ENCODE data around the gene HIVEP2. TPM values are rescaled to one million over a fixed set of nuclear protein-coding genes. Genes with fewer than 3 reads are reported as not detected.

Gene HIVEP2
- total RNA-seq, 1 experiment from 2014 or later = 9.1 TPM

DNA sequence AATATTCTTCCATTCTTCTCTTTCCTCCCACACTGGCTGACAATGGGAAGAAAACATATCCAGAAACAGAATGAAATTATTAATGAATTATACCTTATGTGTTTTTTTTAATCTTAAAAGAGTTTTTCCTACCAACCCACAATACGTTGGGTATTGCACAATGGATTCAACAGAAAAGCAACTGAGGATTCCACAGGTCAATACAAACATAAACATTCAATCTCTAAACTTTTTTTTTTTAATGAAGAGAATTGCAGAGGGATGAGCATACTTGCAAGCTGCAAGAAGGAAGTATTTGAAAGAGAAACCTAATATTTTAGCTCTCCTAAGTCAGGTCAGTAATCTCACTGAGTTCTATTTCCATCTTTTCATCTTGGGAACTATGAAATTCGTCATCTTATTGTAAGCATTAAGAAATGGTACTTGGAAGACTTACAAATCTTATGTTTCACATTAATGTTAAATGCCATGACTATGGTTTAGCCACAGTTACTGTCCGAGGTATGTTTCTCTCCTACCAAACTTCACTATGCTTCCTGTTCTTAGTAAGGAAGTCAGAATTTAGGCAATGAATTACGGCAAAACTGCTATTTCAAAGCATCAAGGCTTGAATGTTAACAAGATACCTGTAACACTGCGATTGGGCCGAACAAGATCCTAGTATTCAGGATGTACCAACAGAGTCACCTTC is 100.8 kb downstream of the HIVEP2 start:
- H3K9me3 ChIP-seq (ENCODE audit: low read length) = no peaks in the 10 kb centered on the region
- no peaks in the 10 kb centered on the region for H4K20me1 ChIP-seq (ENCODE audit: low read length)
- no peaks in the 10 kb centered on the region for H3K9me2 ChIP-seq (replicated peaks; ENCODE audit: low read length)
- no TSS peak for BruUV-seq (replicated peaks)
- ATAC-seq (peak; percentile 6; the same call in 1 of the 2 replicates), DNase-seq (peak; percentile 46)
- ChIA-PET POLR2A (ENCODE audit: unreplicated experiment) (no interaction called here), CTCF (no interaction called here)
- H3K4me3 ChIP-seq (ENCODE audit: low read length) = peak overlapping the region; percentile 64
- H3K9ac ChIP-seq (ENCODE audit: low read length) = peak overlapping the region; percentile 87
- peak overlapping the region; percentile 96 for H3K4me2 ChIP-seq (ENCODE audit: low read length)
- H2AFZ ChIP-seq (ENCODE audit: low read length) = no peak overlapping the region
- TF ChIP-seq EZH2 (IDR thresholded peaks at IDR 0.05; ENCODE audit: low read length, unreplicated experiment) (no peak), EZH2phosphoT487 (IDR thresholded peaks at IDR 0.05; ENCODE audit: borderline replicate concordance, low read length) (no peak)
- TF ChIP-seq, protein P1, sequence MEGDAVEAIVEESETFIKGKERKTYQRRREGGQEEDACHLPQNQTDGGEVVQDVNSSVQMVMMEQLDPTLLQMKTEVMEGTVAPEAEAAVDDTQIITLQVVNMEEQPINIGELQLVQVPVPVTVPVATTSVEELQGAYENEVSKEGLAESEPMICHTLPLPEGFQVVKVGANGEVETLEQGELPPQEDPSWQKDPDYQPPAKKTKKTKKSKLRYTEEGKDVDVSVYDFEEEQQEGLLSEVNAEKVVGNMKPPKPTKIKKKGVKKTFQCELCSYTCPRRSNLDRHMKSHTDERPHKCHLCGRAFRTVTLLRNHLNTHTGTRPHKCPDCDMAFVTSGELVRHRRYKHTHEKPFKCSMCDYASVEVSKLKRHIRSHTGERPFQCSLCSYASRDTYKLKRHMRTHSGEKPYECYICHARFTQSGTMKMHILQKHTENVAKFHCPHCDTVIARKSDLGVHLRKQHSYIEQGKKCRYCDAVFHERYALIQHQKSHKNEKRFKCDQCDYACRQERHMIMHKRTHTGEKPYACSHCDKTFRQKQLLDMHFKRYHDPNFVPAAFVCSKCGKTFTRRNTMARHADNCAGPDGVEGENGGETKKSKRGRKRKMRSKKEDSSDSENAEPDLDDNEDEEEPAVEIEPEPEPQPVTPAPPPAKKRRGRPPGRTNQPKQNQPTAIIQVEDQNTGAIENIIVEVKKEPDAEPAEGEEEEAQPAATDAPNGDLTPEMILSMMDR (conservative IDR thresholded peaks at IDR 0.05; ENCODE audit: low read depth, low read length) = no peak
- H3K79me2 ChIP-seq (ENCODE audit: low read length) = peaks cover 19% of the 10 kb centered on the region; the same call in 1 of the 2 replicates
- H3F3A ChIP-seq (ENCODE audit: low read length, unreplicated experiment) = no peaks in the 10 kb centered on the region
- H3K27ac ChIP-seq (ENCODE audit: low read length) = peak overlapping the region; percentile 98
- H3K27me3 ChIP-seq (ENCODE audit: low read length) = no peaks in the 10 kb centered on the region
- H3K36me3 ChIP-seq (ENCODE audit: low read depth, low read length) = no peaks in the 10 kb centered on the region
- H3K4me1 ChIP-seq (ENCODE audit: insufficient read depth, low read length) = peaks cover 73% of the 10 kb centered on the region
- intact Hi-C loops (cut with micrococcal nuclease) = loop anchor here (2.0 to 10.0 kb wide), 4 partner anchors 41 to 583 kb away; no protein-coding TSS in a partner anchor

DNA sequence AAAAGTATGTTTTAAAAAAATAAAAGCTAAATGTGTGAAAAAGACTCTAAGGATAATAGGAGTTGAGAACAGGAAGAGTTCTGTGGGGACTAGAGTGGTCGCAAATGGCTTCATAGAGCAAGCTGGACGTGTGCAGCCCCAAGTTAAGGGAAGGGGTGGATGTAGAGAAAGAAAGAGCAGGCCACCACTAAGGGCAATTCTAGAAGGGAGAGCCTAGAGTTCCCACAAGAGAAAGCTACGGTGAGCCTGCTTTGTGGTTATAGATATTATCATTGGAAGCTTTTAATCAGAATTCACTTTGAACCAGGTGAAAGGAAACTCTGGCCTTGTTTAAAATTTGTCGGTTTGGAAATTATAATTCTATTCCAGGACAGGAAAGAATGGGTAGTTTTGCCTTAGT is 101.6 kb downstream of the HIVEP2 start:
- Histone ChIP-seq H4K20me1 (ENCODE audit: low read length) (no peaks in the 10 kb centered on the region), H3K27me3 (ENCODE audit: low read length) (no peaks in the 10 kb centered on the region), H3K79me2 (ENCODE audit: low read length) (peaks cover 21% of the 10 kb centered on the region; the same call in 1 of the 2 replicates), H3K9ac (ENCODE audit: low read length) (peak overlapping the region; percentile 87), H3K9me3 (ENCODE audit: low read length) (no peaks in the 10 kb centered on the region), H3K9me2 (replicated peaks; ENCODE audit: low read length) (no peaks in the 10 kb centered on the region), H3K4me3 (ENCODE audit: low read length) (peak overlapping the region; percentile 33; the same call in 1 of the 2 replicates), H3K36me3 (ENCODE audit: low read depth, low read length) (no peaks in the 10 kb centered on the region), H2AFZ (ENCODE audit: low read length) (no peak overlapping the region), H3K4me1 (ENCODE audit: insufficient read depth, low read length) (peaks cover 78% of the 10 kb centered on the region), H3K4me2 (ENCODE audit: low read length) (peak overlapping the region; percentile 78), H3K27ac (ENCODE audit: low read length) (peak overlapping the region; percentile 98), H3F3A (ENCODE audit: low read length, unreplicated experiment) (no peaks in the 10 kb centered on the region)
- ChIA-PET CTCF (interaction anchor here (0.6 kb wide), 1 partner anchor 16 kb away, joined by 6 read pairs; no protein-coding TSS in a partner anchor), POLR2A (ENCODE audit: unreplicated experiment) (interaction anchor here (0.6 kb wide), 2 partner anchors 102 to 147 kb away, joined by 3 to 5 read pairs; no protein-coding TSS in a partner anchor)
- ATAC-seq (no peak), DNase-seq (no peak)
- TF ChIP-seq EZH2phosphoT487 (IDR thresholded peaks at IDR 0.05; ENCODE audit: borderline replicate concordance, low read length) = no peak
- no TSS peak for BruUV-seq (replicated peaks)
- intact Hi-C loops (cut with micrococcal nuclease) = loop anchor here (5.0 to 10.0 kb wide), 2 partner anchors 149 to 584 kb away; no protein-coding TSS in a partner anchor

DNA sequence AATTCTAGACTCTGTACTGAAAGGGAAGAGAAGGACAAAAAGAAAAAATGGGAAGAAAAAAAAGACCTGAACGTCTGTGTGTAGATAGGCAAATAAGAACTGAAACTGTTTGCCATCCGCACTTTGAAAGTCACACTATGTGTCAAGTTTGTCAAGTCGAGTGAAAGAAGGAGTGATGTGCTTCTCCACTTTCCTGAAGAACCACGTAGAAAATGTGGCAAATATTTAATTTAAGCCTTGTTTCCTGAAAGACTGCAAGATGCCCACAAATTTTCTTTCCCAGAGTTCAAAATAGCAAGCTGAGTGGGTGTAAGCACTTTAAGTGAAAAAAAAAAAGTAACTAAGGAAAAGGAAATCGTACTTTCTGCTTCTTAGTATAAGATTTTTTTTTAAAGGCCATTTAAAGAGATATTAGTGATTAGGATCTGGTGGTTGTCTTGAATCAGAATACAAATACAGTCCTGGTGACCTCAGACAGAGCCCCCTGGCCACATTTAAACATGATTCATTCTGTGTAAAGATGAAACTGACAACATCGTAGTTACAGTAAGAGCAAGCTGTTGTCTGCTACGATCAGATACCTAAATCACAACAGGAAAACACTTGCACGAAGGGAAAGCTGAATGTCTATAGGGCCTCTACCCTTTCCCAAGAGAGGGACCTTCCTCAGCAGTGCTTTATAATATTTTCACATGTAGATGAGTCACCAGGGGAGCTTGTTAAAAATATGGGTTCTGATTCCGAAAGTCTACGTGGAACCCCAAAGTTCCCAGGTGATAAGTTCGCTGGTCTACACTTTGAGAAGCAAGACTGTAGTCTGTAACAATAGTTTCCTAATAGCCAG is 102.3 kb downstream of the HIVEP2 start:
- DNase-seq = peak; percentile 90
- no peaks in the 10 kb centered on the region for H4K20me1 ChIP-seq (ENCODE audit: low read length)
- peak overlapping the region; percentile 98 for H3K27ac ChIP-seq (ENCODE audit: low read length)
- CTCF ChIA-PET = interaction anchor here (0.6 kb wide), 1 partner anchor 16 kb away, joined by 6 read pairs; no protein-coding TSS in a partner anchor
- POLR2A ChIA-PET (ENCODE audit: unreplicated experiment) = interaction anchor here (0.6 kb wide), 2 partner anchors 103 to 146 kb away, joined by 3 to 5 read pairs; no protein-coding TSS in a partner anchor
- peak overlapping the region; percentile 87 for H3K9ac ChIP-seq (ENCODE audit: low read length)
- no peaks in the 10 kb centered on the region for H3K36me3 ChIP-seq (ENCODE audit: low read depth, low read length)
- no peaks in the 10 kb centered on the region for H3K9me2 ChIP-seq (replicated peaks; ENCODE audit: low read length)
- peaks cover 77% of the 10 kb centered on the region for H3K4me1 ChIP-seq (ENCODE audit: insufficient read depth, low read length)
- intact Hi-C loops (cut with micrococcal nuclease) = loop anchor here (5.0 to 10.0 kb wide), 2 partner anchors 148 to 585 kb away; no protein-coding TSS in a partner anchor
- H3K27me3 ChIP-seq (ENCODE audit: low read length) = no peaks in the 10 kb centered on the region
- ATAC-seq = peak; percentile 40
- BruUV-seq (replicated peaks) = no TSS peak
- H3K79me2 ChIP-seq (ENCODE audit: low read length) = peaks cover 25% of the 10 kb centered on the region; the same call in 1 of the 2 replicates
- H2AFZ ChIP-seq (ENCODE audit: low read length) = no peak overlapping the region
- peak overlapping the region; percentile 78 for H3K4me2 ChIP-seq (ENCODE audit: low read length)
- H3F3A ChIP-seq (ENCODE audit: low read length, unreplicated experiment) = no peaks in the 10 kb centered on the region
- TF ChIP-seq EZH2 (IDR thresholded peaks at IDR 0.05; ENCODE audit: low read length, unreplicated experiment) = no peak
- no peak for TF ChIP-seq EZH2phosphoT487 (IDR thresholded peaks at IDR 0.05; ENCODE audit: borderline replicate concordance, low read length)
- no peaks in the 10 kb centered on the region for H3K9me3 ChIP-seq (ENCODE audit: low read length)
- H3K4me3 ChIP-seq (ENCODE audit: low read length) = peak overlapping the region; percentile 54

All from PC-3 (cell line).